Erythroblast (primary cell): ENCODE data around the gene CRYAA.
"Not testable (repeated sequence)": the region's sequence is repeated elsewhere in the genome, so short reads cannot be mapped to it uniquely, and the experiment has no call there.

Experiments used
- GATA1 ChIP-seq: IDR thresholded peaks from 2 replicates; pipeline ENCODE4 v1.6.1; 2011; ENCODE audit warnings: low read depth, mild to moderate bottlenecking, control low read depth, low read length, moderate library complexity
- POLR2A ChIP-seq: IDR thresholded peaks from 2 replicates; pipeline ENCODE4 v1.6.1; 2011; ENCODE audit warnings: mild to moderate bottlenecking, low read length

DNA sequence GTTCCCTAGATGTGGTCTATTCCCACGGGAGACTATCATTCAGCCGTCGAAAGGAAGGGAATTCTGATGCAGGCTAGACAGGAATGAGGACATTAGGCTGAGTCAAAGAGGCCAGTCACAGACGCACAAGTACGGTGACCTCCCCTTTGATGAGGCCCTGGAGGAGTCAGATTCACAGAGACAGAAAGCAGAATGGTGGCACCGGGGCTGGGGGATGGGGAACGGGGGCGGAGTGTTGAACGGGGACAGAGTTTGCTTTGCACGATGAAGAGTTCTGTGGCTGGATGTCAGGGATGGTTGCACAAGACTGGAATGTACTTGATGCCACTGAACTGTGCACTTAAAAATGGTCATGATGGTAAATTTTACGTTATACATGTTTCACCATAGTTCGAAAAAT, 22.2 kb upstream of the CRYAA start:
- TF ChIP-seq POLR2A, GATA1: not testable (repeated sequence)
